ENCODE measurements around the gene NAV2.
"Not testable (repeated sequence)": the region's sequence is repeated elsewhere in the genome, so short reads cannot be mapped to it uniquely, and the experiment has no call there.

Gene NAV2

GRCh38 chr11:19960410-19960809 lies 247.8 kb downstream of the NAV2 start:
- DNase-seq, result not testable (repeated sequence)

DNA sequence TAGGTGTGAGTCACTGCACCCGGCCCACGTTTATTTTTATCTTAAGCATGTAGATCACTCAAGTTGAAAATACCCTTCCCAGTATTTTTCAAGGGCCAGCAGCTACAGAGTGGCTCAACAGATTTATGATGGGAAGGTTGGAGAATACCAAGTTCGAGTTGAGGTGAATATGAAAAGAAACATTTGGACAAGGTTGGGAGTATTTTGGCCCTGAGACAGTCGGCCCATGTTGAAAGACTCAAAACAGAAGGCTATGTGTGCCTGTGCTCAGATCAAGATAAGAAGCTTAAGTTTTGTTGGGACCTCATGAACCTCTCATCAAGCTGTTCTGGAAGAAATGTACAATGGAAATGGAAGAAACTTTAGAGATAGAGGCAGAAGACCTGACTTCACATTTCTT lies 248.6 kb downstream of the NAV2 start:
- DNase-seq, result no peak

DNA sequence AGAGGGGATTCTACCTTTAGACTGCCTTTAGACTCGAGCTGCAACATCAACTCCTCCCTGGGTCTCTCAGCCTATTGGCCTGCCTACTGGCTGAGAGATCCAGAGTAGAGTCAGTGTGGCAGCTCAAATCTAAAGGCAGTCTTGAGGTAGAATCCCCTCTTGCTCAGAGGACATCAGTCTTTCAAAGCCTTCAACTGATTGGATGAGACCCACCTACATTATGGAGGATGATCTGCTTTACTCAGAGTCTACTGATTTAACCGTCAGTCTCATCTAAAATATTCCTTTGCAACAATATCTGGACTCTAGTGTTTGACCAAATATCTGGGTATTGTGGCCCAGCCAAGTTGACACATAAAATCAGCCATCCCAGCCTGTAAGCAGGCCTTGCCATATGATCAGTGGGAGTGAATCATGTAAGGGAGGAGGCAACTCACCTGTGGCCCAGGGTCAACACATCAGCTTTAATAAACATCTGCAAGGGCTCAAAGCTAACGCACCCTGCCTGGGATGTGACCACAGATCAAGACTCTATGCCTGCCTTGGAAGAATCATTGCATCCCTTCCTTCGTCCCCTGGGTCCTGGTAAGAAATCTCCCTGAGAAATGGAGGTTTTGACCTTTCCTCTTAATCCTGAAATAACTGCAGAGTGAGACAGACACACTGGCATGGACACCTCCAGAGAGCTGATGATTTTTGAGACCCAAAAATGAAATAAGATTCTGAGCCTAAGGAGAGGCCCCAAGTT lies 249.6 kb downstream of the NAV2 start:
- no peak for DNase-seq

- DNase-seq, result no peak
These were observed 250.2 kb downstream of the NAV2 start for GRCh38 chr11:19962801-19963175.

DNA sequence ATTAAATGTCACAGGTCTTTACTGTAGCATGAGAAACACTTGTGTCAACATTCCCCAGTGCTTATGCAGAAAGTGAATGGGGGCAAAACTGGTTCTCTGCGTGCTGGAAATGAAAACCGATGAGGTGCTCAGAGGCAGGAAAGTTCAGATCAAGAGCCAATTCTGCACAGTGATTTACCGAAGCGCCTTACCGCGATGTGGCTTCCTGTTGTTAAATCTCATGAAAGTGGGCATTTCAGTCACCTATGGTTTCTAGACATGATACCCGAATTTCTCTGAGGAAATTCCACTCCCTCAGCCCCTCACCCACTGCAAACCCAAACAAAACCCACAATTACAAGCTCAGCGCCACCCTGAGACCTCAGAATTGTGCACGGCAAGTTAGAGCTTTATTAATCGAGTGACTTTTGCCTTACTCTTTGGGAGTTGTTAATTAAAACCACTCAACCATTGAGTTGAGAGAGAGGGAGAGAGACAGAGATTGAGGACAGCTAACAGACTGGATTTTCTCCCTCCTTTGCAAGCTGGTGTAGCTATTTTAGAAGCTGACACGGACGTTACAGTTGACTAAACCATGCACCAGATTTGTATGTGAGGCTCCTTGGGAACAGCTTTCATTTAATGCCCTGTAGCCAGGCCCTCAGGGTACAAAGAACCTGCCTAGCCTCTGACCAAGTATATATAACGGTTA lies 251.2 kb downstream of the NAV2 start:
- DNase-seq, result no peak

DNA sequence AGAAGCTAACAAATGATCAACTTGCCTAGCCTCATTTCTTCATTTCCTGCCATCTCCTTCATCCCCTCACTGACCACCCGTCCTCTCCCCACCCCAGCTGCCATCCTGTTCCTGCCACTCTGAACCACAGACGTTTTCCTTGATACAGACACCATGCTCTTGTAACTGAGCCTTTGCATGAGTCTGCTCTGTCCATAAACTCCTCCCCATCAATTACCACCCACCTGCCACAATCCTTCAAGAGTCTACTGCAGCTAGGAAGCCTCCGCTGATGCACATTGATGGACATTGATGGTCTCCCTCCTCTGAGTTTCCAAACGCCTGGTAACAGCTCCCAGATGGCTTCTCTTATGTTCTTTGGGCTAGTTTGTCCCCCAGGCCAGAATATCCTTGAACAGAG lies 253.8 kb downstream of the NAV2 start:
- no peak for DNase-seq

GRCh38 chr11:19966927-19967326 lies 254.3 kb downstream of the NAV2 start:
- DNase-seq, result no peak

GRCh38 chr11:19967787-19968186 lies 255.2 kb downstream of the NAV2 start:
- no peak for DNase-seq

- no peak for DNase-seq
These were observed 256.2 kb downstream of the NAV2 start for GRCh38 chr11:19968860-19969259.

DNA sequence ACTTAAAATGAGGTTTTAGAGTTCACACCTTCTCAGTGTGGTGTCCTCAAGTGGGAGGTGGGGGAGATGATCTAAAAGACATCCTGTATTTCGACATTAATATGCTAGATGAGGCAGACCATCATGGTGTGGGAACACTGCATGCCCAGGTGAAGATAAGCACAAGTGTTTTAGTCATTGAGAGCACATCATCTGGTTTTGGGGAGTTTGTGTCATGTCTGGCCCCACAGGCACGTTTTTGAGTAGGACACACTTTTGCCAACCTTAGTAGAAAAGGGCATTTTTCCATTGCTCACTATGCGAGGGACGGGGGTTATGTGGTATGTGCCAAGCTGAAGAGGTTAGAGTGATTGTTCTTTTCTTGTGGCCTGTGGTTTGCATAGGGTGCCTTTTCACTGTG lies 258.3 kb downstream of the NAV2 start:
- DNase-seq, result no peak

DNA sequence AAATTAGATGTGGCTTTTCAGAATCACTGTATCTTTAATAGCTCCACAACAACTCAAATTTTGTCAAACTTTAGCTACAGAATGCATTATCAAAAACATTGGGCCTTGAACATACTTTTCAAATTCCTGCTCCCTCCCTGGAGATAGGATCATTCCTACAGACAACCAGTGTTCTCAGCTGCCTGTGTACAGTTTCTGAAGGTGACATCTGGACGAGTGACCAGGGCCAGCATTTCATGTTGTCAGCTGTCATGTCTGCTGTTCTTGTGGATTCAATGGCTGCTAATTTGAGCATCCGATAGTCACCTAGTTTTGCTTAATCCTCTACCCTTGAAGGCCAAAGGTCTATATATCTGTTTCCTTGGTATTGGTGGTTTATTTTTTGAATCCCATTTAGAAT lies 259.5 kb downstream of the NAV2 start:
- DNase-seq, result no peak

DNA sequence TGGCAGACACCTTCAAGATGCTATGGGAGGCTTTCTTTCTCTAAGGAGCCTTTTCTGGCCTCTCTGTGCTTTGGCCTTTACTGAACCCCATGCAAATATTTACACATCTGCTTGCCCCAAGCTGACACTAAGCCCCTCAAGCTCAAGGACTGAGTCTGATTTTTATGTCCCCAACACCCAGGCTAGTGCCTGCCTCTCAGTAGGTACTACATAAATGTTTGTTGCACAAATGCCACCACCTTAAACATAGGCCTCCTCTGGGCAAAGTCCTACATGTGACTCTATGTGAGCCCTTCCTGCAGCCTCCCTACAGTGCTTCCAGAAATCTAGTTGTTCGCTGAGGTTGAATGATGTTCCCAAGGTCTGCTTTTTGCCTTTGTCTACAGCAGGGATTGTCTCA lies 260.0 kb downstream of the NAV2 start:
- no peak for DNase-seq

DNA sequence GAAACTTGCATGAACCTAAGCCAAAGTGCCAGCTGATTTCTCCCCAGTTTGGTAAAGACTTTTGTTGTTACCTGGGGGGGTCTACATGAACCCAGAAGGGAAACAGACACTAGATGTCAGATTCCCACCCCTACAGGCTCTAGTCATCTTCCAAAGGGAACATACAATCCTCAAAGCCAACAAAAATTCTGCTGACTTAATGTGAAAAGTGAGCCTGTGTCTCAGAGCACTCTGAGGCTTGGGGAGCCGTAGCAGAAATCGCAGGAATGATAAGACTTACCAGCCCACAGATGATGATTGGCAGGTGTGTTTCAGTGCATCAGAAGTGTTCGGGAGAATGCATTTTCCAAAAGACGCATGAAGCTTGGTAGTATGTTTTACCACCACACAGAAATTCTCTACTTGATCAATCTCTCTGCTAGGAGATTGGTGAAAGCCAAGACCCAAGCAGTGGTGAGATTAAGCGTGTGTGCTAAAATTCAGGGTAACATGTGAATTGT lies 260.5 kb downstream of the NAV2 start:
- DNase-seq, result no peak

GRCh38 chr11:19974886-19975285 lies 262.2 kb downstream of the NAV2 start:
- DNase-seq, result no peak

DNA sequence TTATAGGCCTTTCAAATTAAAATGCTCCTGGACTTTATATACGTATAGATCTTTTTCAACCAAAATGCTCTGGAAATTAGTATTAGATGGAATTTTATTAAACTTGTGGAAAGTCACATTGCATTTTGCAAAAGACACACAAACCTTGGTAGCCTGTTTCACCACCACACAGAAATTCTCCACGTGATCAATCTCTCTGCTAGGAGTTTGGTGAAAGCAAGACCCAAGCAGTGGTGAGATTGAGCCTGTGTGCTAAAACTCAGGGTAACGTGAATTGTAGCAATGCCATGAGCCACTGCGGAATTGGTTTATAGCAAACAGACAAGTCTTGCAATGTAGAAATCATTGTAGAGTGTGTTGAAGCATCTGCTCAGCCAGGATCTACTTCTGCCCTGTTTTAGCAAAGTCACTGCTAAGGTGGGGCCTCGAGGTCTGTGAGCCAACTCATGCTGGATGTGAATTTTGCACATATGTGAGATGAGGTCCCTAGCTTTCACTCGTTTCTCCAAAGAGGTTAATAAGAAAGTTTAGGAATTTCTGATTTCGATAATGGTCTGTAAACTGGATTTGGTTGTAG lies 262.9 kb downstream of the NAV2 start:
- DNase-seq, result no peak

DNA sequence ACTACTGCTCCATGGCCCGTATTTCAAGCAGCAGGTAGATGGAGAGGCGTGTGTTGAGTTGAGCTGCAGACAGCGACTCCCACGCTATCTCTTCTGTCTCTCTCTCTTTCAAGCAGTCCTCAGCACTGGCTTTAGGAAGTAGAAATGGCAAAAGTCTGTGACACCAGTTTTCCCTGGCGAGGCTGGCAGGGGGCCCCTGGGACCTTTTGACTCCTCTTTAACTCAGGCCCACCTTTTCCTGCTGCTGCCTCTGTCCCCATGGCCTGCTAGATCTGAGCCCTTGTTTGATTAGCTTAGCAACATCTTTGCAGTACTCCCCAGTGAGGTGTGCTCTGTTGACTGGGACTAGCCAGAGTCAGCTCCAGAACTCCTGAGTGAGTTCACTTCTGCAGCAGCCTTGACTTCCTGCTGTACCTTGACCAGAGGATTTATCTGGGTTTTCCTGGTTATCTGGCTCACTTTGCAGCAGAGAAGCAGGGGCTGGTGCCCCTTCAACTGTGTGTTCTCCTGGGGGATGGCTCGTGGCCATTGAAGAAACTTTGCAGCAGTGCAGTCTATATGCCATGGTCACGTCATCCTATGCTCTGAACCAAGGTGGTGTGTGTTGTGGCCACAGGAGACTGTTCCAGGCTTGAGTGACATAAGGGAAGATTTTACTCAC lies 263.8 kb downstream of the NAV2 start:
- no peak for DNase-seq

GRCh38 chr11:19977941-19978340 lies 265.3 kb downstream of the NAV2 start:
- no peak for DNase-seq

DNA sequence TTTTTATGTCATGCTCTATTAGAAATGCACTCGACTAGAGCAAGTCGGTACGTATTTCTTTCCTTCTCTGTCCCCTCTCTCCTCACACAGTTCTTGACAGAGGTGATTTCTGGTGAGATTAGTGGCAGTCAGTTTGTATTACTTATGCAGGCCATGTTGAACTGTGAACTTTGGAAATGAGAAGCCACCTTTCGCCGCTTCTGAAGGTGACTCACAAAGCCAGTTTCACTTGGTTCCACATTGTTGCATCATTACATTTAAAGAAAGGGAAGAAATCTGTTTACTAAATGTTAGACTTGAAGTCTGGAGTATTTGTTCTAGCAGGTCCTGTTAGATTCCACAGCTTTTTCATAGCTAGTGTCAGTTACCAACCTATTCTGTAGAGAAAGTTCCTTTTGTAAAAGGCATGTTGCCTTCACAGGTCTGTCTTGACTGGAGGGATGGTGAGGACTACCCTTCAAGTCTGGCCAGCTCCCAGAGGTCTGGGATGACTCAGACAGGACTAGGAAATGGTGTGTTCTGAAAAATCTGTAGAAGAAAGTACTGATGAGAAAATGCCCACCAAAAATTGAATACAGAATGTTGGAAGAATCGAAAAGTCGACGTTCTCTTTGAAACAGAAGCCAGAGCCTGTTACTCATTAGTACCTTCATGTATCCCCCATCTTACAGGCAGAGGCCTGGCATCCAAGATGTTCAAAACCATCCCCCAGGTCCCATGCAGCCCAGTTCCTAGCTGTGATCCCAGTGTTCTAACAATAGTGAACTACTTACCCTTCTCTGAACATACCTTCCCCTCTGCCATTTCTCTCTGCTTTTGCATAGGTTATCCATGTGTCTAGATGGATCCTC lies 266.3 kb downstream of the NAV2 start:
- no peak for DNase-seq

GRCh38 chr11:19979519-19979845 lies 266.8 kb downstream of the NAV2 start:
- no peak for DNase-seq

DNA sequence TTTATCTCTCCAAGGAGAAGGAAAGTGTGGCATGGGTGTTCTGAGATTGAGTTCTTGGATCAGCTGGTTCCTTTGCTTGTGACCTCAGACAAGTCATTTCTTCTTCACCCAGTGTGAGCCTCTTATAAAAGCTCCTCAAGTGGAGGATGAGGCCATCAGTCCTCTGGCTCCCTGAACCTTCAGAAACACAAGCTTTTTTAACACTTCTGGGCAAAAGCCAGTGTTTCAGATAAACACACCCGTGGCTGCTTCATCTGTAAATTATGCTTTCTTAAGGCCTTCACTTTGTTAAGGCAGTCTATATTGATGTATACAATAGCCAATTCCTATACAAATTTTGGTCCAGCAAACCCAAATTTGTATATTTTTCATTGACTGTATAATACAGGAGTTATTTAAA lies 267.8 kb downstream of the NAV2 start:
- no peak for DNase-seq

DNA sequence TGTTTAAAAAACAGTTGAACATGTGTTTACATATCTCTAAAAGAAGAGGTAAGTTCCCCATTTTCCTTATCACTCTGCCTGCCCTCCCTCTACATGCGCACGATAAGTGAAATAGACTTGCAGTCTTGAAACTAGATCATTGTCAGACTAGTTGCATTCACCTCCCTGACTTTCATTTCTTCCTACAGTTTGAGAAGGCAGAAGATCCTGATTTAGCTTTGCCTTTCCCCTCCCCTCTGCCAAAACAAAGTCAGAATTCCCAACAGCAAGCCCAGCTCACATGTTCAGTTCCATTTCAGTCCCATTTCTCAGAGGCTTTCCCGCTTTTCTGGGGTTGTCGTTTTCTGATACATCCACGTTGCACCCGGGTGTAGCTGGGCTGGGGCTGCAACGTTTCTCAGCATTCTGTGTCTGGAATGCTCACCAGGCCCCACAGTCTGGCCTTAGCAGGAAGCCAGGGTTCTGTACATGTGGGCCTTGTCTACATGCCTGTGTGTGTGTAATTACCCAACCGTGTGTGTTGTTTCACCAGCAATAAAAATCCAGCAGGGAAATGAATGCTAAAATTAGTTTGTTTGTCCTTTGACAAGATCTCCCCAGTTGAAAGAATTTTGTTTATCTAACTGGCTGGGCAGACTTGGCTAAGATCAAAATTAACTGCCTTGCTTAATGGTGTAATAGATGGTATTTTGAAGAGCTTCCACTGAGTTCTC lies 268.5 kb downstream of the NAV2 start:
- DNase-seq, result peak; percentile 7
